Chondrocyte (in vitro differentiated cells): ENCODE measurements around the gene GDPD5. TPM values are rescaled to one million over a fixed set of nuclear protein-coding genes. Genes with fewer than 3 reads are reported as not detected.
"Not testable (repeated sequence)": the region's sequence is repeated elsewhere in the genome, so short reads cannot be mapped to it uniquely, and the experiment has no call there.

Experiments
- DNase-seq: peaks from one replicate; pipeline ENCODE4 v3.0.0; 2021; ENCODE audit warnings: mixed read lengths, low spot score
- H3K27ac Mint-ChIP-seq: one replicate; pipeline ENCODE4 v1.8.0; 2021; ENCODE audit warnings: mild to moderate bottlenecking, moderate library complexity, mixed read lengths; ENCODE audit not compliant: unreplicated experiment
- H3K27me3 Mint-ChIP-seq: 2 replicates; pipeline ENCODE4 v1.8.0; 2021; ENCODE audit warnings: low read depth, mixed read lengths
- H3K36me3 Mint-ChIP-seq: 2 replicates; pipeline ENCODE4 v1.8.0; 2021; ENCODE audit warnings: low read depth, mixed read lengths
- H3K4me1 Mint-ChIP-seq: 2 replicates; pipeline ENCODE4 v1.8.0; 2021; ENCODE audit warnings: low read depth, mild to moderate bottlenecking, mixed read lengths
- H3K4me3 Mint-ChIP-seq: one replicate; pipeline ENCODE4 v1.8.0; 2021; ENCODE audit warnings: mild to moderate bottlenecking, moderate library complexity, mixed read lengths; ENCODE audit not compliant: unreplicated experiment
- H3K9me3 Mint-ChIP-seq: 2 replicates; pipeline ENCODE4 v1.8.0; 2021; ENCODE audit warnings: low read depth, mixed read lengths
- total RNA-seq: library from RNA; stranded (reverse); gene quantifications from 3 replicates; pipeline ENCODE4 v1.2.1, GENCODE V29; 2021
- TF ChIP-seq, protein P1 (sequence below): fragments of 200-600 bp; sonication (generic); IDR thresholded peaks from 2 replicates; pipeline ENCODE4 v1.5.0; 2021; ENCODE audit warnings: antibody characterized with exemption, mild to moderate bottlenecking, moderate library complexity

The GDPD5 gene
- total RNA-seq, 1 donor from 2014 or later, result 12.6 TPM

DNA sequence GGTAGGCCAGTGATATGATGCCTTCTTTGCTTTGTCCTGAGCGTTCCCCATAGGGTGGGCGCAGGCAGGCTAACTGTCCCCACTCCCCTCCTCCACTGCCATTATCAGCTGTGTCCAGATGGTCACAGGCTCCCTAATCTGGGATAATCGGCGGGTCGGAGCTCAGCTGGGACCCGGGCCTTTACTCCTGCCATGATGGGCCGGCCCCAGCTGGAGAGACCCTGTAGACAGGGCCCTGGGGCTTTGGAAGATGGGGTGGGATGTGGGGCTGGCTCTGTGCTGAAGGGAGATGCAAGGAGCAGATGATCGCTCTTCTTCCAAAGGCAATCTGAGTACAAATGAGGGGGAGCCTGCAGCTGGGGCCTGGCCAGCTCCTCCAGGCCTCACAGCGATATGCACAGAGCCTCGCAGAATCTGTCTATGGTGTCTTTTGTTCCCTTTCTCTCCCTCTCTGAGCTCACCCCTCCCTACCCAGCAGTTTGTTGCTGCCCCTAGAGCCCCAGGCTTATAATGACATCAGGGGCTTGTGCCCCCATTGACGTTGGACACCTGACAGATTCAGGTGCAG is 104.6 kb downstream of the GDPD5 start:
- DNase-seq, result no peak
- TF ChIP-seq, protein P1, sequence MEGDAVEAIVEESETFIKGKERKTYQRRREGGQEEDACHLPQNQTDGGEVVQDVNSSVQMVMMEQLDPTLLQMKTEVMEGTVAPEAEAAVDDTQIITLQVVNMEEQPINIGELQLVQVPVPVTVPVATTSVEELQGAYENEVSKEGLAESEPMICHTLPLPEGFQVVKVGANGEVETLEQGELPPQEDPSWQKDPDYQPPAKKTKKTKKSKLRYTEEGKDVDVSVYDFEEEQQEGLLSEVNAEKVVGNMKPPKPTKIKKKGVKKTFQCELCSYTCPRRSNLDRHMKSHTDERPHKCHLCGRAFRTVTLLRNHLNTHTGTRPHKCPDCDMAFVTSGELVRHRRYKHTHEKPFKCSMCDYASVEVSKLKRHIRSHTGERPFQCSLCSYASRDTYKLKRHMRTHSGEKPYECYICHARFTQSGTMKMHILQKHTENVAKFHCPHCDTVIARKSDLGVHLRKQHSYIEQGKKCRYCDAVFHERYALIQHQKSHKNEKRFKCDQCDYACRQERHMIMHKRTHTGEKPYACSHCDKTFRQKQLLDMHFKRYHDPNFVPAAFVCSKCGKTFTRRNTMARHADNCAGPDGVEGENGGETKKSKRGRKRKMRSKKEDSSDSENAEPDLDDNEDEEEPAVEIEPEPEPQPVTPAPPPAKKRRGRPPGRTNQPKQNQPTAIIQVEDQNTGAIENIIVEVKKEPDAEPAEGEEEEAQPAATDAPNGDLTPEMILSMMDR, result no peak
- Mint-ChIP-seq H3K36me3 (no peaks in the 10 kb centered on the region), H3K27me3 (no peaks in the 10 kb centered on the region), H3K4me1 (peaks cover 64% of the 10 kb centered on the region), H3K27ac (peak overlapping the region; percentile 77), H3K4me3 (no peak overlapping the region), H3K9me3 (no peaks in the 10 kb centered on the region)

DNA sequence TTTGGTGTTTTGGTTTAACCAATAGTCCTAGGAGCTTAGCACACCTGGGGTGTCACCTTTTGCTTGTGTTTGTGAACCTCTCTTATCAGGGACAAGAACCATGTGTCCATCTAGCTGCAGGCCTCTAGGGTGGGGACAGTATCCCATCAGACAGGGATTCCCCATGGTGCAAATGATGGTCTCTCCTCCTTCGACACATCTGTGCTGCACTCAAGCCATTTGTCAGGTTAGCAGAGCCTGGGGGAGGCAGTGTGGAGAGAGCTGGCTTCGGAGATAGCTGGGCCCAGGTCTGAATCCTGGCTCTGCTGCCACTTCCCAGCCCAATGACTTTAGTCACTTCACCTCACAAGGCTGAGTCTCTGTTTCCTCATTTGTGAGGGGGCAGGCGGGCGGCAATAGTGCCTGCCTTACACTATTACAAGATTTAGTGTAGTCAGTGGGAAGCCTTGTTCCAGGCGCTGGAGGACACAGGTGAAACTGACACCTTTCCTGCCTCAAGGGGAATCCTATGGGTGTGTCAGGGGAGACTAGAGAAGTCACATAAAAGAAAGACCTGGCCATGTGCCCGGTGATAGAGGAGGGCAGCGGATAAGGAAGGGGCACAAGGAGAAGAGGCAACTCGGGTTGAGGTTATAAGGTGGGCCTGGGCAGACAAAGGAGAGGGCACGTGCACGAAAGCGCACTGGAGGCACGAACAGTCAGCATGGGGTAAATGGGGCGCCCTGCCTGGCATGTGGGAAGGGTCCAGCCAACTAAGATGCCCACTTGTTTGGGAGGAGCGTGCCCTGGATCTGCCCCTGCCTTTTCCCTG is 105.3 kb downstream of the GDPD5 start:
- H3K4me3 Mint-ChIP-seq, result no peak overlapping the region
- peak overlapping the region; percentile 77 for H3K27ac Mint-ChIP-seq
- H3K4me1 Mint-ChIP-seq, result peaks cover 66% of the 10 kb centered on the region
- no peaks in the 10 kb centered on the region for H3K36me3 Mint-ChIP-seq
- TF ChIP-seq, protein P1, result no peak
- no peaks in the 10 kb centered on the region for H3K9me3 Mint-ChIP-seq
- no peak for DNase-seq
- H3K27me3 Mint-ChIP-seq, result no peaks in the 10 kb centered on the region

DNA sequence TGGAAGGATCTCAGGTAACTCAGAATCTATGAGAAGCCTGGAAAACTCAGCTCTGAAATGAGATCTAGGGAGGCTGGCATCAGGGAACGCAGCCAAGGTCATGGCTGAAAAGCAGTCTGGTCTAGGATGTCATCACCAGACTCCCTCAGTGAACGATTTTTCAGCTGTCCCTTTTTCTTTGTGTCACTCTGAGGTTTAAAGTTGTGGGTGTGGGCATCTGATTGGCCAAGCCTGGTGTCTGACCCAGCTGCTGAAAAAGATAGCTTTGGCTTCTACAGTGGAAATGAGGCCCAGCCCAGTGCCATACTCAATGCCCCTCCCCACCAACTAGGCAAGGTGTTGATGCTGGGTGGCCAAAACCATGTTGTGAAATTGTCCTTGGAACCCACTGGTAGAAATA is 111.9 kb downstream of the GDPD5 start:
- TF ChIP-seq, protein P1, result no peak
- Mint-ChIP-seq H3K36me3 (peaks cover 8% of the 10 kb centered on the region), H3K4me1 (peaks cover 31% of the 10 kb centered on the region), H3K27me3 (no peaks in the 10 kb centered on the region), H3K4me3 (no peak overlapping the region), H3K27ac (peak overlapping the region; percentile 12), H3K9me3 (no peaks in the 10 kb centered on the region)
- DNase-seq, result peak; percentile 6

DNA sequence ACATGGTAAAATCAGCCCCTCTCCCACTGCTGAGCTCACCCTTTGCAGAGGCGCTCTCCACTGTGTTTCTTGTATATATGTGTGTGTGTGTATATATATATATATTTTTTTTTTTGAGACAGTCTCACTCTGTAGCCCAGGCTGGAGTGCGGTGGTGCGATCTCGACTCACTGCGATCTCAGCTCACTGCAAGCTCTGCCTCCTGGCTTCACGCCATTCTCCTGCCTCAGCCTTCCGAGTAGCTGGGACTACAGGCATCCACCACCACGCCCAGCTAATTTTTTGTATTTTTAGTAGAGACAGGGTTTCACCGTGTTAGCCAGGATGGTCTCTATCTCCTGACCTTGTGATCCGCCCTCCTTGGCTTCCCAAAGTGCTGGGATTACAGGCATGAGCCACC is 112.6 kb downstream of the GDPD5 start:
- not testable (repeated sequence) for H3K27ac Mint-ChIP-seq, H3K4me3 Mint-ChIP-seq, H3K36me3 Mint-ChIP-seq, H3K27me3 Mint-ChIP-seq, H3K9me3 Mint-ChIP-seq
- DNase-seq, result peak; percentile 33
- peaks cover 24% of the 10 kb centered on the region for H3K4me1 Mint-ChIP-seq

DNA sequence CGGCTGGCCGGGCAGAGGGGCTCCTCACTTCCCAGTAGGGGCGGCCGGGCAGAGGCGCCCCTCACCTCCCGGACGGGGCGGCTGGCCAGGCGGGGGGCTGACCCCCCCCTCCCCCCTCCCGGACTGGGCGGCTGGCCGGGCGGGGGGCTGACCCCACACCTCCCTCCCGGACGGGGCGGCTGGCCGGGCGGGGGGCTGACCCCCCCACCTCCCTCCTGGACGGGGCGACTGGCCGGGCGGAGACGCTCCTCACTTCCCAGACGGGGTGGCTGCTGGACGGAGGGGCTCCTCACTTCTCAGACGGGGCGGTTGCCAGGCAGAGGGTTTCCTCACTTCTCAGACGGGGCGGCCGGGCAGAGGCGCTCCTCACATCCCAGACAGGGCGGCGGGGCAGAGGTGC is 115.8 kb downstream of the GDPD5 start:
- H3K4me3 Mint-ChIP-seq, H3K27me3 Mint-ChIP-seq, H3K4me1 Mint-ChIP-seq, H3K9me3 Mint-ChIP-seq, H3K27ac Mint-ChIP-seq: not testable (repeated sequence)
- H3K36me3 Mint-ChIP-seq, result peaks cover 20% of the 10 kb centered on the region
- peak; percentile 12 for DNase-seq

DNA sequence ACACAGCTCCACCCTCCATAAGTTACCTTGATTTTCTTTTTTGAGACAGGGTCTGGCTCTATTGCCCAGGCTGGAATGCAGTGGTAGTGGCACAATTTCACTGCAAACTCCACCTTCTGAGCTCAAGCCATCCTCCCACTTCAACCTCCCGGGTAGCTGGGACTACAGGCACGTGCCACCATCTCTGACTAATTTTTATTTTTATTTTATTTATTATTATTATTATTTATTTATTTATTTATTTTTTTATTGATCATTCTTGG is 116.9 kb downstream of the GDPD5 start:
- no peaks in the 10 kb centered on the region for H3K27me3 Mint-ChIP-seq
- H3K4me3 Mint-ChIP-seq, result no peak overlapping the region
- peaks cover 24% of the 10 kb centered on the region for H3K36me3 Mint-ChIP-seq
- no peak overlapping the region for H3K27ac Mint-ChIP-seq
- peak; percentile 0 for DNase-seq
- TF ChIP-seq, protein P1, result no peak
- peaks cover 13% of the 10 kb centered on the region for H3K4me1 Mint-ChIP-seq
- no peaks in the 10 kb centered on the region for H3K9me3 Mint-ChIP-seq
